Trophoblast cell (in vitro differentiated cells and primary cell): Measurements from ENCODE around the gene MLF2.
A peak's percentile ranks its signal among the peaks of the same experiment; 100 is the strongest.

Experiments
- DNase-seq, 2 donors: peaks; one replicate each; pipeline ENCODE4 v3.0.0-alpha.2; 2016
- H2AFZ ChIP-seq: 2 replicates; pipeline ENCODE4 v1.6.1; 2013; ENCODE audit warnings: low read length, moderate library complexity, mild to moderate bottlenecking; ENCODE audit not compliant: insufficient read depth, poor library complexity
- H2AK5ac ChIP-seq: 2 replicates; pipeline ENCODE4 v1.6.1; 2013; ENCODE audit warnings: mild to moderate bottlenecking, low read length
- H2BK120ac ChIP-seq: 2 replicates; pipeline ENCODE4 v1.6.1; 2013; ENCODE audit warnings: low read length, mild to moderate bottlenecking, moderate library complexity; ENCODE audit not compliant: insufficient read depth, poor library complexity
- H2BK12ac ChIP-seq: 2 replicates; pipeline ENCODE4 v1.6.1; 2013; ENCODE audit warnings: mild to moderate bottlenecking, low read length, moderate library complexity
- H2BK5ac ChIP-seq: 2 replicates; pipeline ENCODE4 v1.6.1; 2013; ENCODE audit warnings: low read length, low read depth, moderate library complexity, mild to moderate bottlenecking; ENCODE audit not compliant: poor library complexity
- H3K14ac ChIP-seq: 2 replicates; pipeline ENCODE4 v1.6.1; 2013; ENCODE audit warnings: mild to moderate bottlenecking, low read length
- H3K18ac ChIP-seq: 2 replicates; pipeline ENCODE4 v1.6.1; 2013; ENCODE audit warnings: mild to moderate bottlenecking, low read length
- H3K23ac ChIP-seq: 2 replicates; pipeline ENCODE4 v1.6.1; 2013; ENCODE audit warnings: low read length
- H3K27ac ChIP-seq: 2 replicates; pipeline ENCODE4 v1.5.1; 2013; ENCODE audit warnings: low read depth, mild to moderate bottlenecking, inconsistent platforms, low read length, moderate library complexity
- H3K27me3 ChIP-seq: 2 replicates; pipeline ENCODE4 v1.6.1; 2013; ENCODE audit warnings: inconsistent platforms, mild to moderate bottlenecking, low read length, moderate library complexity; ENCODE audit not compliant: insufficient read depth
- H3K36me3 ChIP-seq, 2 experiments: 1 replicate in 1 of 2; 2 replicates in 1 of 2; pipeline ENCODE4 v1.6.1; 2013; ENCODE audit warnings: low read length in 2 of 2, mild to moderate bottlenecking in 2 of 2, moderate library complexity in 1 of 2; ENCODE audit not compliant: insufficient read depth in 2 of 2, control insufficient read depth in 1 of 2
- H3K4ac ChIP-seq: 2 replicates; pipeline ENCODE4 v1.6.1; 2013; ENCODE audit warnings: low read depth, mild to moderate bottlenecking, low read length, moderate library complexity
- H3K4me1 ChIP-seq, 2 experiments: 1 replicate in 1 of 2; 2 replicates in 1 of 2; pipeline ENCODE4 v1.6.1; 2013; ENCODE audit warnings: low read length in 2 of 2, mild to moderate bottlenecking in 2 of 2, moderate library complexity in 1 of 2; ENCODE audit not compliant: insufficient read depth in 2 of 2, control insufficient read depth in 1 of 2
- H3K4me2 ChIP-seq: 2 replicates; pipeline ENCODE4 v1.6.1; 2013; ENCODE audit warnings: inconsistent platforms, mild to moderate bottlenecking, low read length, moderate library complexity
- H3K4me3 ChIP-seq: 2 replicates; pipeline ENCODE4 v1.5.1; 2013; ENCODE audit warnings: mild to moderate bottlenecking, low read depth, low read length, inconsistent platforms
- H3K79me1 ChIP-seq: one replicate; pipeline ENCODE4 v1.6.1; 2013; ENCODE audit warnings: low read length
- H3K79me2 ChIP-seq: 2 replicates; pipeline ENCODE4 v1.6.1; 2013; ENCODE audit warnings: low read length, mild to moderate bottlenecking; ENCODE audit not compliant: control insufficient read depth, insufficient read depth, poor library complexity
- H3K9ac ChIP-seq: 2 replicates; pipeline ENCODE4 v1.6.1; 2013; ENCODE audit warnings: mild to moderate bottlenecking, low read length
- H3K9me3 ChIP-seq: 2 replicates; pipeline ENCODE4 v1.6.1; 2013; ENCODE audit warnings: low read depth, mild to moderate bottlenecking, control low read depth, inconsistent platforms, low read length; ENCODE audit not compliant: insufficient read depth
- H4K12ac ChIP-seq: 2 replicates; pipeline ENCODE4 v1.6.1; 2013; ENCODE audit warnings: low read depth, mild to moderate bottlenecking, low read length, moderate library complexity
- H4K8ac ChIP-seq: 2 replicates; pipeline ENCODE4 v1.6.1; 2013; ENCODE audit warnings: low read depth, mild to moderate bottlenecking, low read length, moderate library complexity
- H4K91ac ChIP-seq: one replicate; pipeline ENCODE4 v1.6.1; 2013; ENCODE audit warnings: low read depth, mild to moderate bottlenecking, low read length, moderate library complexity
- WGBS: extraction: QIAGEN DNeasy Blood & Tissue Kit; methylation state at CpG from one replicate; pipeline ENCODE4 v1.1.7; 2013; ENCODE audit warnings: missing lambda C conversion rate; ENCODE audit not compliant: insufficient read length, insufficient coverage; ENCODE audit errors: extremely low coverage; 5-methylcytosine and 5-hydroxymethylcytosine counted together

Gene MLF2

GRCh38 chr12:6779708-6780432 lies 26.9 kb upstream of the MLF2 start:
- H4K12ac ChIP-seq = no peak overlapping the region
- H3K27me3 ChIP-seq = peaks cover 3% of the 10 kb centered on the region
- no peak overlapping the region for H3K27ac ChIP-seq
- H3K4me3 ChIP-seq = no peak overlapping the region
- no peak overlapping the region for H2BK5ac ChIP-seq
- no peak overlapping the region for H3K9ac ChIP-seq
- no peak overlapping the region for H3K4me2 ChIP-seq
- peaks cover 4% of the 10 kb centered on the region in 2 experiments for H3K36me3 ChIP-seq
- H4K8ac ChIP-seq = no peak overlapping the region
- H3K79me1 ChIP-seq = no peaks in the 10 kb centered on the region
- no peak overlapping the region for H2BK120ac ChIP-seq
- no peak overlapping the region for H2BK12ac ChIP-seq
- H2AFZ ChIP-seq = no peak overlapping the region
- H3K4ac ChIP-seq = no peak overlapping the region
- no peaks in the 10 kb centered on the region for H3K79me2 ChIP-seq
- H3K23ac ChIP-seq = no peak overlapping the region
- DNase-seq = no peak
- no peak overlapping the region for H4K91ac ChIP-seq
- H3K4me1 ChIP-seq = peaks cover 5% of the 10 kb centered on the region in 2 experiments
- H3K14ac ChIP-seq = no peak overlapping the region
- H3K18ac ChIP-seq = no peak overlapping the region
- whole genome bisulfite sequencing = no CpG with 5 or more reads among the region's 6 CpGs
- H2AK5ac ChIP-seq = no peak overlapping the region
- H3K9me3 ChIP-seq = no peaks in the 10 kb centered on the region

GRCh38 chr12:6778574-6779550 lies 25.9 kb upstream of the MLF2 start:
- no peak overlapping the region for H4K91ac ChIP-seq
- H2AFZ ChIP-seq = peak overlapping the region; percentile 48
- no peak overlapping the region for H3K4me3 ChIP-seq
- no peaks in the 10 kb centered on the region for H3K79me1 ChIP-seq
- peak; percentile 93 to 97 for DNase-seq
- peak overlapping the region; percentile 26 for H4K8ac ChIP-seq
- H3K4me2 ChIP-seq = peak overlapping the region; percentile 72
- H2BK5ac ChIP-seq = no peak overlapping the region
- H3K27me3 ChIP-seq = peaks cover 10% of the 10 kb centered on the region
- H2BK120ac ChIP-seq = no peak overlapping the region
- H3K36me3 ChIP-seq = peaks cover 4 to 6% of the 10 kb centered on the region in 2 experiments
- no peak overlapping the region for H3K18ac ChIP-seq
- H3K9ac ChIP-seq = no peak overlapping the region
- H3K4ac ChIP-seq = no peak overlapping the region
- H2AK5ac ChIP-seq = no peak overlapping the region
- H3K4me1 ChIP-seq = peaks cover 5% of the 10 kb centered on the region in 2 experiments
- H3K27ac ChIP-seq = no peak overlapping the region
- H3K23ac ChIP-seq = no peak overlapping the region
- peak overlapping the region; percentile 15 for H2BK12ac ChIP-seq
- no peaks in the 10 kb centered on the region for H3K9me3 ChIP-seq
- peak overlapping the region; percentile 26 for H3K14ac ChIP-seq
- H4K12ac ChIP-seq = no peak overlapping the region
- WGBS = no CpG with 5 or more reads among the region's 35 CpGs
- H3K79me2 ChIP-seq = no peaks in the 10 kb centered on the region

GRCh38 chr12:6778217-6778573 lies 25.3 kb upstream of the MLF2 start:
- Histone ChIP-seq H4K91ac (no peak overlapping the region), H3K23ac (no peak overlapping the region), H3K27me3 (peaks cover 16% of the 10 kb centered on the region), H2AK5ac (no peak overlapping the region), H2AFZ (peak overlapping the region; percentile 48), H3K9ac (no peak overlapping the region), H4K12ac (no peak overlapping the region), H3K18ac (no peak overlapping the region), H3K4ac (no peak overlapping the region), H3K4me2 (peak overlapping the region; percentile 72), H3K79me1 (no peaks in the 10 kb centered on the region), H3K79me2 (no peaks in the 10 kb centered on the region), H4K8ac (no peak overlapping the region), H2BK5ac (no peak overlapping the region), H2BK120ac (no peak overlapping the region), H3K14ac (no peak overlapping the region), H3K36me3 (peaks cover 4 to 6% of the 10 kb centered on the region in 2 experiments), H2BK12ac (no peak overlapping the region), H3K9me3 (no peaks in the 10 kb centered on the region), H3K27ac (no peak overlapping the region), H3K4me1 (peaks cover 5 to 7% of the 10 kb centered on the region in 2 experiments), H3K4me3 (no peak overlapping the region)
- WGBS = no CpG with 5 or more reads among the region's 14 CpGs
- no peak for DNase-seq

- Histone ChIP-seq H2AFZ (no peak overlapping the region), H3K79me2 (no peaks in the 10 kb centered on the region), H4K12ac (no peak overlapping the region), H3K79me1 (no peaks in the 10 kb centered on the region), H3K9ac (no peak overlapping the region), H3K4me3 (no peak overlapping the region), H3K18ac (no peak overlapping the region), H4K8ac (no peak overlapping the region), H2AK5ac (no peak overlapping the region), H3K23ac (no peak overlapping the region), H3K27me3 (peaks cover 19% of the 10 kb centered on the region), H3K4ac (no peak overlapping the region), H4K91ac (no peak overlapping the region), H3K4me1 (peaks cover 5 to 7% of the 10 kb centered on the region in 2 experiments), H2BK12ac (no peak overlapping the region), H2BK120ac (no peak overlapping the region), H3K9me3 (no peaks in the 10 kb centered on the region), H3K36me3 (peaks cover 4 to 6% of the 10 kb centered on the region in 2 experiments), H3K4me2 (no peak overlapping the region), H3K27ac (no peak overlapping the region), H2BK5ac (no peak overlapping the region), H3K14ac (no peak overlapping the region)
- no CpG with 5 or more reads among the region's 5 CpGs for WGBS
- no peak for DNase-seq
Observed at GRCh38 chr12:6777386-6777785, 24.4 kb upstream of the MLF2 start.
